Esophagus muscularis mucosa (tissue), 4 donors: ENCODE results near the gene CHD3. TPM values are rescaled to one million over a fixed set of nuclear protein-coding genes. Genes with fewer than 3 reads are reported as not detected.
A peak's percentile ranks its signal among the peaks of the same experiment; 100 is the strongest.

Source experiments
- DNase-seq: peaks from one replicate; pipeline ENCODE4 v3.0.0-alpha.2; 2017; ENCODE audit errors: extremely low spot score
- H3K27ac ChIP-seq, 4 donors: fragments of 200-600 bp; sonication (generic); replicated peaks in 1 of 4; 1 replicate in 3 of 4; 2 replicates in 1 of 4; pipeline ENCODE4 v1.5.1; 2016 to 2019; ENCODE audit warnings: mild to moderate bottlenecking in 1 of 4
- H3K27me3 ChIP-seq, 4 donors: fragments of 200-600 bp; sonication (generic); one replicate each; pipeline versions ENCODE4 v1.5.1 to v1.6.0; 2016 to 2019
- H3K36me3 ChIP-seq, 4 donors: fragments of 200-600 bp; sonication (generic); one replicate each; pipeline ENCODE4 v1.5.1; 2016 to 2019
- H3K4me1 ChIP-seq, 4 donors: fragments of 200-600 bp; sonication (generic); one replicate each; pipeline ENCODE4 v1.5.1; 2016 to 2019
- H3K4me3 ChIP-seq, 4 donors: fragments of 200-600 bp; sonication (generic); 1 replicate in 2 of 4; 2 replicates in 2 of 4; pipeline ENCODE4 v1.5.1; 2016 to 2019; ENCODE audit warnings: mild to moderate bottlenecking in 4 of 4, moderate library complexity in 1 of 4
- H3K9me3 ChIP-seq, 4 donors: fragments of 200-600 bp; sonication (generic); 1 replicate in 3 of 4; 2 replicates in 1 of 4; pipeline ENCODE4 v1.5.1; 2016 to 2019
- EP300 ChIP-seq: sonication (generic); formaldehyde crosslinking; IDR thresholded peaks from one replicate; pipeline ENCODE4 v1.6.1; 2017; ENCODE audit warnings: antibody characterized with exemption
- POLR2A ChIP-seq: fragments of 450-650 bp; IDR thresholded peaks from one replicate; pipeline ENCODE4 v1.6.1; 2017; ENCODE audit warnings: antibody characterized with exemption, moderate library complexity, mild to moderate bottlenecking, low read depth
- POLR2AphosphoS5 ChIP-seq, 2 donors: sonication (generic); formaldehyde crosslinking; IDR thresholded peaks; one replicate each; pipeline ENCODE4 v1.6.1; 2017; ENCODE audit warnings: antibody characterized with exemption in 2 of 2
- WGBS: methylation state at CpG from one replicate; pipeline ENCODE4 v1.1.5; 2018; 5-methylcytosine and 5-hydroxymethylcytosine counted together
- intact Hi-C: fragments of 100-400 bp; cut with DNase I; formaldehyde crosslinking; loops from one replicate; pipeline ENCODE4 v1.15.1; 2023
- total RNA-seq, 4 donors: library from RNA; depleted of rRNA; stranded (reverse); fragments of >200 nt; gene quantifications; one replicate each; pipeline versions ENCODE4 v1.1.0 to v1.2.1, GENCODE V29; 2016
- TF ChIP-seq, protein P1 (sequence below), 3 experiments: fragments of 200-600 bp in 2 of 3; fragments of 450-650 bp in 1 of 3; sonication (generic) in 2 of 3; IDR thresholded peaks; one replicate each; pipeline ENCODE4 v1.5.1; 2017 to 2019; ENCODE audit warnings: antibody characterized with exemption in 3 of 3, mild to moderate bottlenecking in 2 of 3, moderate library complexity in 1 of 3

The CHD3 gene
- total RNA-seq, 4 donors from 2014 or later: 82.7 to 139 (median 111) TPM

GRCh38 chr17:7911116-7911515 lies 22.5 kb downstream of the CHD3 start:
- TF ChIP-seq EP300 (no peak), POLR2AphosphoS5 (IDR thresholded peaks at IDR 0.05) (no peak), POLR2A (no peak)
- TF ChIP-seq, protein P1, sequence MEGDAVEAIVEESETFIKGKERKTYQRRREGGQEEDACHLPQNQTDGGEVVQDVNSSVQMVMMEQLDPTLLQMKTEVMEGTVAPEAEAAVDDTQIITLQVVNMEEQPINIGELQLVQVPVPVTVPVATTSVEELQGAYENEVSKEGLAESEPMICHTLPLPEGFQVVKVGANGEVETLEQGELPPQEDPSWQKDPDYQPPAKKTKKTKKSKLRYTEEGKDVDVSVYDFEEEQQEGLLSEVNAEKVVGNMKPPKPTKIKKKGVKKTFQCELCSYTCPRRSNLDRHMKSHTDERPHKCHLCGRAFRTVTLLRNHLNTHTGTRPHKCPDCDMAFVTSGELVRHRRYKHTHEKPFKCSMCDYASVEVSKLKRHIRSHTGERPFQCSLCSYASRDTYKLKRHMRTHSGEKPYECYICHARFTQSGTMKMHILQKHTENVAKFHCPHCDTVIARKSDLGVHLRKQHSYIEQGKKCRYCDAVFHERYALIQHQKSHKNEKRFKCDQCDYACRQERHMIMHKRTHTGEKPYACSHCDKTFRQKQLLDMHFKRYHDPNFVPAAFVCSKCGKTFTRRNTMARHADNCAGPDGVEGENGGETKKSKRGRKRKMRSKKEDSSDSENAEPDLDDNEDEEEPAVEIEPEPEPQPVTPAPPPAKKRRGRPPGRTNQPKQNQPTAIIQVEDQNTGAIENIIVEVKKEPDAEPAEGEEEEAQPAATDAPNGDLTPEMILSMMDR (IDR thresholded peaks at IDR 0.05): no peak
- intact Hi-C loops: loop anchor here (5.0 kb wide), 1 partner anchor 146 kb away; no protein-coding TSS in a partner anchor
- WGBS: 73% methylated on average over 9 of the region's 9 CpGs

GRCh38 chr17:7912927-7913524 lies 24.4 kb downstream of the CHD3 start:
- Histone ChIP-seq H3K27ac (no peak overlapping the region), H3K9me3 (no peaks in the 10 kb centered on the region), H3K27me3 (no peaks in the 10 kb centered on the region), H3K36me3 (peaks cover 21 to 44% (median 39%) of the 10 kb centered on the region in 4 donors), H3K4me3 (no peak overlapping the region), H3K4me1 (peaks cover 24 to 29% (median 27%) of the 10 kb centered on the region in 4 donors)
- intact Hi-C loops: loop anchor here (2.0 to 5.0 kb wide), 2 partner anchors 76 to 144 kb away; no protein-coding TSS in a partner anchor
- no peak for DNase-seq
- no peak for TF ChIP-seq POLR2A
- TF ChIP-seq, protein P1 (IDR thresholded peaks at IDR 0.05): peak; percentile 66 to 83 (median 71)
- no peak for TF ChIP-seq POLR2AphosphoS5 (IDR thresholded peaks at IDR 0.05)
- 42% methylated on average over 3 of the region's 3 CpGs for WGBS

More at GRCh38 chr17:7911116-7911515, 22.5 kb downstream of the CHD3 start:
- Histone ChIP-seq H3K27ac (no peak overlapping the region), H3K4me3 (no peak overlapping the region), H3K4me1 (peaks cover 16 to 20% (median 18%) of the 10 kb centered on the region in 4 donors), H3K36me3 (peaks cover 37 to 63% (median 58%) of the 10 kb centered on the region in 4 donors), H3K27me3 (no peaks in the 10 kb centered on the region), H3K9me3 (no peaks in the 10 kb centered on the region)
- no peak for DNase-seq

- TF ChIP-seq POLR2AphosphoS5 (IDR thresholded peaks at IDR 0.05) (no peak), EP300 (no peak), POLR2A (no peak)
- TF ChIP-seq, protein P1 (IDR thresholded peaks at IDR 0.05): no peak
- intact Hi-C loops: no loop called here
- Histone ChIP-seq H3K27me3 (no peaks in the 10 kb centered on the region), H3K4me3 (peak overlapping the region; percentile 62 to 84 (median 66)), H3K4me1 (peaks cover 24 to 29% (median 27%) of the 10 kb centered on the region in 4 donors), H3K36me3 (peaks cover 0 to 22% (median 17%) of the 10 kb centered on the region in 4 donors), H3K27ac (peak overlapping the region; percentile 92 to 95 (median 95)), H3K9me3 (no peaks in the 10 kb centered on the region)
- WGBS: 3% methylated on average over 14 of the region's 15 CpGs
- no peak for DNase-seq
Observed at GRCh38 chr17:7915179-7915610, 26.6 kb downstream of the CHD3 start.

DNA sequence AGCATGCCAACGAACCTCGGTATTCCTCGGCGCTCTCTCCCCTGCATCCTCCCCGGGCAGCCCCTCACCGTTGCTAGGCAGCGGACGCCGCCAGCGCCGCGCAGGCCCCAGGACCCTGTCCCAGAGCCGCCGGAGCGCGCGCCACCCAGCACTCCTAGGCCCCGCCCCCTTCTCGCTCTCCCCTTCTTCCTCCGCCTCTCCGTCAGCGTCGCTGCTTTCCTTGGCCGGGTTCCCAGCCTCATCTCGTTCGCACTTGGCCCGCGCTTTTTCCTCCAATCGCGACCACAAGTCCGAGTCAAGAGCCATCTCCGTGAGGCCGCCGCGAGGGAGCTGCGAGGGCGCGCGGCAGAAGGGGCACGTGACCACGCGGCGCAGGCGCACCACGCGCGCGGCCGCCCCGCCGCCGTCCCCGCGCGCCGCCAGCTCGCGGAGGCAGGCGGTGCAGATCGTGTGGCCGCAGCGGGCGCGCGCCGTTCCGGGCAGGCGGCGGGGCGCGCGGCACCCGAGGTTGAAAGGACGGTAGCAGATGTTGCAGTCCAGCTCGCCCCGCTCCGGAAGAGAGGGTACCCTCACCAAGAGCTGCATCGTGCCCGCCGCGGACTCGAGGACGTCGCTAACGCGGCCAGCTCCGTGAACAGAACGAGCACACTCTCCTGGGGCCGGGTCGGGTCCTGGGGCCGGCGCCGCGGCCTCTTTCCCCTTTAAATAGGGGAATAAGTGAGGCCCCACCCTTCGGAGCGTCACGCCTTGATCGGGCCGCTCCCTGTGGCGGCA lies 27.2 kb downstream of the CHD3 start, which contains the start of gene RNF227:
Gene RNF227, minus strand, starts transcription at position 679 of the 774 bp plus-strand sequence. Its CDS starts 94 bp downstream, at position 585.
- Histone ChIP-seq H3K9me3 (no peaks in the 10 kb centered on the region), H3K4me3 (peak within 1 kb of the TSS; percentile 62 to 84 (median 66)), H3K27ac (peak within 1 kb of the TSS; percentile 92 to 95 (median 95)), H3K27me3 (no peaks in the 10 kb centered on the region), H3K36me3 (peaks cover 0 to 16% (median 11%) of the 10 kb centered on the region in 4 donors), H3K4me1 (peaks cover 24 to 29% (median 27%) of the 10 kb centered on the region in 4 donors)
- WGBS: 0% methylated on average over 37 of the region's 100 CpGs
- TF ChIP-seq, protein P1 (IDR thresholded peaks at IDR 0.05): peak in 1 of 3 experiments; percentile 20
- TF ChIP-seq EP300 (no peak), POLR2A (no peak), POLR2AphosphoS5 (IDR thresholded peaks at IDR 0.05) (peak; percentile 50 to 69)
- DNase-seq: peak; percentile 98
- intact Hi-C loops: no loop called here
